ENCODE measurements around the gene MPZL2. TPM values are rescaled to one million over a fixed set of nuclear protein-coding genes. Genes with fewer than 3 reads are reported as not detected.

MPZL2 gene
- total and polyA plus RNA-seq, 7 donors = 1.0 to 8.1 (median 3.4) TPM

- intact Hi-C loops (cut with DNase I) = loop anchor here in 1 of 2 donors (5.0 kb wide), 1 partner anchor 53 kb away; no protein-coding TSS in a partner anchor
- Histone ChIP-seq H3K4me1 (no peaks in the 10 kb centered on the region), H3K27me3 (ENCODE audit: insufficient read depth in 3 of 3, low read length in 2 of 3) (peaks cover 4 to 55% (median 7%) of the 10 kb centered on the region in 3 donors), H3K4me3 (peak overlapping the region; percentile 55), H3K9me3 (no peaks in the 10 kb centered on the region), H3K36me3 (ENCODE audit: insufficient read depth in 1 of 2, low read depth in 1 of 2) (no peaks in the 10 kb centered on the region), H3K27ac (no peak overlapping the region)
- ATAC-seq (no peak), DNase-seq (no peak)
- TF ChIP-seq CTCF (IDR thresholded peaks at IDR 0.05) = no peak
- 53 to 55% (median 54%) methylated on average over 13 of the region's 13 CpGs for WGBS, 3 donors
Observed at GRCh38 chr11:118264569-118265465, 720 bp upstream of the MPZL2 start.

- TF ChIP-seq CTCF (IDR thresholded peaks at IDR 0.05) = no peak
- WGBS, 3 donors = 81 to 90% (median 84%) methylated on average over 4 of the region's 4 CpGs
- Histone ChIP-seq H3K9me3 (no peaks in the 10 kb centered on the region), H3K4me3 (peak overlapping the region; percentile 55), H3K27ac (no peak overlapping the region), H3K4me1 (no peaks in the 10 kb centered on the region), H3K27me3 (ENCODE audit: insufficient read depth in 3 of 3, low read length in 2 of 3) (peaks cover 4 to 50% (median 5%) of the 10 kb centered on the region in 3 donors), H3K36me3 (ENCODE audit: insufficient read depth in 1 of 2, low read depth in 1 of 2) (no peaks in the 10 kb centered on the region)
- ATAC-seq = no peak
- no peak for DNase-seq
- intact Hi-C loops (cut with DNase I) = loop anchor here in 1 of 2 donors (5.0 kb wide), 1 partner anchor 51 kb away; no protein-coding TSS in a partner anchor
Observed at GRCh38 chr11:118263112-118263511, 985 bp downstream of the MPZL2 start.

- Histone ChIP-seq H3K36me3 (ENCODE audit: insufficient read depth in 1 of 2, low read depth in 1 of 2) (no peaks in the 10 kb centered on the region), H3K27me3 (ENCODE audit: insufficient read depth in 3 of 3, low read length in 2 of 3) (peaks cover 4 to 52% (median 6%) of the 10 kb centered on the region in 3 donors), H3K27ac (no peak overlapping the region), H3K4me3 (no peak overlapping the region), H3K9me3 (no peaks in the 10 kb centered on the region), H3K4me1 (no peaks in the 10 kb centered on the region)
- TF ChIP-seq CTCF (IDR thresholded peaks at IDR 0.05) = no peak
- 85 to 88% (median 88%) methylated on average over 3 of the region's 3 CpGs for WGBS, 3 donors
- DNase-seq = no peak
- intact Hi-C loops (cut with DNase I) = loop anchor here in 1 of 2 donors (5.0 kb wide), 1 partner anchor 48 kb away; no protein-coding TSS in a partner anchor
- no peak for ATAC-seq
Observed at GRCh38 chr11:118260353-118260752, 3.7 kb downstream of the MPZL2 start.

GRCh38 chr11:118259138-118259537 lies 5.0 kb downstream of the MPZL2 start:
- 98 to 100% (median 100%) methylated on average over 1 of the region's 1 CpG for WGBS, 3 donors
- Histone ChIP-seq H3K27ac (no peak overlapping the region), H3K9me3 (no peaks in the 10 kb centered on the region), H3K36me3 (ENCODE audit: insufficient read depth in 1 of 2, low read depth in 1 of 2) (no peaks in the 10 kb centered on the region), H3K4me3 (no peak overlapping the region), H3K27me3 (ENCODE audit: insufficient read depth in 3 of 3, low read length in 2 of 3) (peaks cover 4 to 40% (median 6%) of the 10 kb centered on the region in 3 donors), H3K4me1 (no peaks in the 10 kb centered on the region)
- no peak for TF ChIP-seq CTCF (IDR thresholded peaks at IDR 0.05)
- ATAC-seq (no peak), DNase-seq (no peak)
- intact Hi-C loops (cut with DNase I) = no loop called here
